Neural cell (in vitro differentiated cells): ENCODE data around the gene EFEMP1.

ENCODE experiments used
- CTCF ChIP-seq: fragments of 450-650 bp; IDR thresholded peaks from 2 replicates; pipeline ENCODE4 v1.5.1; 2014; ENCODE audit warnings: antibody characterized with exemption, mild to moderate bottlenecking, moderate library complexity; ENCODE audit not compliant: poor library complexity, severe bottlenecking
- EP300 ChIP-seq: fragments of 450-650 bp; conservative IDR thresholded peaks from 2 replicates; pipeline ENCODE4 v1.6.1; 2014; ENCODE audit warnings: antibody characterized with exemption, mild to moderate bottlenecking, moderate library complexity; ENCODE audit not compliant: poor library complexity, severe bottlenecking

GRCh38 chr2:55861733-55862132 is 61.8 kb downstream of the EFEMP1 start:
- TF ChIP-seq CTCF (no peak), EP300 (no peak)
